GM18508 (cell line): Measurements from ENCODE around the gene TMEM95.
A peak's percentile ranks its signal among the peaks of the same experiment; 100 is the strongest.
"Not testable (repeated sequence)": the region's sequence is repeated elsewhere in the genome, so short reads cannot be mapped to it uniquely, and the experiment has no call there.

Experiments
- ATAC-seq: cut with Tn5 transposase; IDR thresholded peaks from one replicate; pipeline ENCODE4 v1.9.1; 2021; ENCODE audit warnings: moderate number of reproducible peaks; ENCODE audit not compliant: insufficient read depth, unreplicated experiment

The TMEM95 gene

GRCh38 chr17:7322520-7323194 is 32.3 kb upstream of the TMEM95 start:
- ATAC-seq: no peak

- no peak for ATAC-seq
These were observed 31.1 kb upstream of the TMEM95 start for GRCh38 chr17:7323731-7324437.

GRCh38 chr17:7324438-7324779 is 30.5 kb upstream of the TMEM95 start:
- ATAC-seq: no peak

- ATAC-seq: no peak
These were observed 29.9 kb upstream of the TMEM95 start for GRCh38 chr17:7325031-7325528.

- ATAC-seq: no peak
These were observed 28.8 kb upstream of the TMEM95 start for GRCh38 chr17:7326186-7326585.

- no peak for ATAC-seq
These were observed 27.9 kb upstream of the TMEM95 start for GRCh38 chr17:7327056-7327455.

GRCh38 chr17:7327501-7327900 is 27.5 kb upstream of the TMEM95 start:
- no peak for ATAC-seq

- ATAC-seq: no peak
These were observed 26.9 kb upstream of the TMEM95 start for GRCh38 chr17:7328009-7328408.

DNA sequence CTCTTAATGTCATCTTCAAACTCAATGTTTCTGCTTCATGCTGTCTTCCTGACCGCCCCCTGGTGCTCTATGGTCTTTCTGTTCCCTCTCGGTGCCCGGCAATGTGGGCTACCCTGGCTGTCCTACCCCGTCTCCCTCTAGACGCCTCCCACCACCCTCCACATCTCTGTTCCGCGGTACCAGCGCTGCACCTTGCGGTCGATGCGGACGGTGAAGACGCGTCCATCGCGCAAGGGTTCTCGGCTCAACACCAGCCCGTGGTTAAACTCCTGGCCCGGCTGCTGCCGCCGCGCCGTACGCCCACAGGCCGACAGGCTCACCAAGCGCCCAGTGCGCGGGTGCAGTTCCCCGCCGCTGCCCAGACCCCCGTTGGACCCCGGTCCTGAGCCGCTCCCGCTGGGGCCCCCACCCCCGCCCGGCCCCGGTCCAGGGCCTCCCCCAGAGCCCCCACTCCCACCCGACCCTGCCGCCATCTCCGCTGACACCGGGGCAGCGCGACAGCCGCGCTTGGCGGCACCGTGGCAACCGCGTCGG is 26.0 kb upstream of the TMEM95 start, which contains the start of gene NEURL4:
Gene NEURL4 (minus strand): TSS at position 496 of the 534 bp plus-strand sequence. CDS start 23 bp downstream, at position 473.
- no peak for ATAC-seq

- peak; percentile 38 for ATAC-seq
These were observed 25.5 kb upstream of the TMEM95 start for GRCh38 chr17:7329374-7329996.

- ATAC-seq: peak; percentile 22
These were observed 24.8 kb upstream of the TMEM95 start for GRCh38 chr17:7329997-7330637.

DNA sequence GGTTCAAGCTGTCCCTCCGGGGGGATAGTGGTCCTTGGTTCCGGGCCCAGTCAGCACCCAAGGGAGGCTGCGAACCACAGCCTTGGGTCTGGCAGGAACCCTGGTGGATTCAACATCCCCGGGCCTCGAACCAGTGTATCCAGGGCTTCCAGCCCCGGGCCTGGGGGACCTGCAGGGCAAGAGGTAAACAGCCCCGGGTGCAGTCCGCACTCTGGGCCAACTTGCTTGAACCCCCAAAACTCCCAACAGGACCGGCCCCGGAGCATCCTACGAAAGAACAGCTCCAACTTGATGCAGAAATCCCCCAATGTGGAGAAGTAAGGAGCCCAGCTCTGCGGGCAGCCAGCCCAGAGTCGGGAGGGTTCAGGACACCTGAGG is 24.3 kb upstream of the TMEM95 start:
- ATAC-seq: no peak

GRCh38 chr17:7332111-7332510 is 22.8 kb upstream of the TMEM95 start:
- ATAC-seq: no peak

- ATAC-seq: not testable (repeated sequence)
These were observed 22.3 kb upstream of the TMEM95 start for GRCh38 chr17:7332600-7333069.

GRCh38 chr17:7334938-7335538 is 19.9 kb upstream of the TMEM95 start:
- ATAC-seq: no peak

DNA sequence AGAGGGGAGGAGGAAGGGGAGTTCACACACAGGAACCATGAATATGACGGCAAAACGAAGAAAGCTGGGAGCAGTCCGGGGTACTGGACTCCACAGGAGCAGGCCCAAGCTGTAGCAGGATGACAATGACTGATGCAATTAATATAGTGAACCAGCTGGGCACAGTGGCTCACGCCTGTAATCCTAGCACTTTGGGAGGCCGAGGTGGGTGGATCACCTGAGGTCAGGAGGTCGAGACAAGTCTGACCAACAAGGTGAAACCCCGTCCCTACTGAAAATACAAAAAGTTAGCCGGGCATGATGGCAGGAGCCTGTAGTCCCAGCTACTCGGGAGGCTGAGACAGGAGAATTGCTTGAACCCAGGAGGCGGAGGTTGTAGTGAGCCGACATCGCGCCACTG is 19.2 kb upstream of the TMEM95 start:
- ATAC-seq: not testable (repeated sequence)

GRCh38 chr17:7336240-7337175 is 18.4 kb upstream of the TMEM95 start, which contains the start of gene ACAP1:
ACAP1 (plus strand) TSS chr17:7336529; CDS start chr17:7336735, 206 bp downstream.
- no peak for ATAC-seq

- not testable (repeated sequence) for ATAC-seq
These were observed 17.4 kb upstream of the TMEM95 start for GRCh38 chr17:7337600-7337999.

DNA sequence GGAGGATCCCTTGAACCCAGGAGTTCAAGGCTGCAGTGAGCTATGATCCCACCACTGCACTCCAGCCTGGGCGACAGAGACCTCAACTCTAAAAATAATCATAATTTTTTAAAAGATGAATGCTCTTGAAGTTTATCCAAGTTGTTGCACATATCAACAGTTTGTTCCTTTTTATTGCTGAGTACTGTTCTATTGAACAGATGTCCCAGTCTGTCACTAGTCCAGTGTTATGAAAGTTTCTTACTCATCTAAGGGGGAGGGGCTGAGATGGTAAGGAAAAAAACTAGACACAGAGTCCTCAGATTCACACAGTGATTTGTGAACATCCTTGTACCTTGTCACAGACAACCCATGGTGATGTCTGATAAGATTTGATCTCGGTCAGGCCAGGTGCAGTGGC is 14.8 kb upstream of the TMEM95 start:
- ATAC-seq: no peak
